ENCODE data around the gene SLN.

SLN gene

GRCh38 chr11:107682171-107682570, 29.7 kb downstream of the SLN start:
- in situ Hi-C loops (cut with HindIII; ENCODE audit: low sequenced_read_pairs) = no loop called here
- no peak overlapping the region for H3K4me3 ChIP-seq (ENCODE audit: low read depth, low read length)
- no peak for TF ChIP-seq CTCF (IDR thresholded peaks at IDR 0.05; ENCODE audit: low read depth, low read length, missing control alignments)
- no peak for DNase-seq (ENCODE audit: low read depth)

- no peak for TF ChIP-seq CTCF (IDR thresholded peaks at IDR 0.05; ENCODE audit: low read depth, low read length, missing control alignments)
- in situ Hi-C loops (cut with HindIII; ENCODE audit: low sequenced_read_pairs) = no loop called here
- no peak overlapping the region for H3K4me3 ChIP-seq (ENCODE audit: low read depth, low read length)
- no peak for DNase-seq (ENCODE audit: low read depth)
Observed at GRCh38 chr11:107679255-107680024, 32.4 kb downstream of the SLN start.

- TF ChIP-seq CTCF (IDR thresholded peaks at IDR 0.05; ENCODE audit: low read depth, low read length, missing control alignments) = no peak
- H3K4me3 ChIP-seq (ENCODE audit: low read depth, low read length) = no peak overlapping the region
- DNase-seq (ENCODE audit: low read depth) = no peak
- in situ Hi-C loops (cut with HindIII; ENCODE audit: low sequenced_read_pairs) = no loop called here
Observed at GRCh38 chr11:107678632-107678971, 33.3 kb downstream of the SLN start.

GRCh38 chr11:107677924-107678631, 33.8 kb downstream of the SLN start:
- in situ Hi-C loops (cut with HindIII; ENCODE audit: low sequenced_read_pairs) = no loop called here
- no peak for TF ChIP-seq CTCF (IDR thresholded peaks at IDR 0.05; ENCODE audit: low read depth, low read length, missing control alignments)
- no peak for DNase-seq (ENCODE audit: low read depth)
- H3K4me3 ChIP-seq (ENCODE audit: low read depth, low read length) = no peak overlapping the region

- no peak for TF ChIP-seq CTCF (IDR thresholded peaks at IDR 0.05; ENCODE audit: low read depth, low read length, missing control alignments)
- in situ Hi-C loops (cut with HindIII; ENCODE audit: low sequenced_read_pairs) = no loop called here
- no peak for DNase-seq (ENCODE audit: low read depth)
- no peak overlapping the region for H3K4me3 ChIP-seq (ENCODE audit: low read depth, low read length)
Observed at GRCh38 chr11:107676336-107677057, 35.4 kb downstream of the SLN start.

- TF ChIP-seq CTCF (IDR thresholded peaks at IDR 0.05; ENCODE audit: low read depth, low read length, missing control alignments) = no peak
- in situ Hi-C loops (cut with HindIII; ENCODE audit: low sequenced_read_pairs) = no loop called here
- no peak for DNase-seq (ENCODE audit: low read depth)
- no peak overlapping the region for H3K4me3 ChIP-seq (ENCODE audit: low read depth, low read length)
Observed at GRCh38 chr11:107675902-107676301, 36.0 kb downstream of the SLN start.

Data from astrocyte of the cerebellum (primary cell).